Ureter (tissue), 1 donor: ENCODE data around the gene NRG4. TPM values are rescaled to one million over a fixed set of nuclear protein-coding genes. Genes with fewer than 3 reads are reported as not detected.
"Not testable (repeated sequence)": the region's sequence is repeated elsewhere in the genome, so short reads cannot be mapped to it uniquely, and the experiment has no call there.

Experiments
- DNase-seq: peaks from one replicate; pipeline ENCODE4 v3.0.0-alpha.2; 2020; ENCODE audit warnings: low spot score
- total RNA-seq: library from RNA; stranded (reverse); gene quantifications from one replicate; pipeline ENCODE4 v1.2.4, GENCODE V29; 2023
- donor health status: DM: yes; HTN: yes; CAD: no.

NRG4 gene
- total RNA-seq, 1 donor from 2014 or later = 16.3 TPM

DNA sequence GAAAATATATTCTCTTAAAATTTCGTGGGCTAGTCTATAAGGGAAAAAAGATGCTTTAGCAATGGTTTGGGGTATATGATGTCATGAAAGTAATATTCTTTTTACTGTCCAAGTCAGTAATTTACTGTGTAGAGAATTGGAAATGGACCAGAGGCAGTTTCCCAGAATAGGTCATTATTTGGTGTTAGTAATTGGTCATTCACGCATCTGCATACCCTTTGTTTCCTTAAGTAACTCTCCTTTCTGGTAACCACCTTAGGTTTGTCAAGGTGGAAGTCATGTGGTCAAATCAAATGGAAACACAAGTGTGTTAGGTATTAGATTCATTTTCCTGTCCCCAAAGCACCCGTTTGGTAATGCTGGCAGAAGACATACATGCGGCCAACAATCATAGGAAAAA is 84.6 kb downstream of the NRG4 start:
- DNase-seq = no peak

GRCh38 chr15:75926931-75927330 is 85.3 kb downstream of the NRG4 start:
- DNase-seq = no peak

DNA sequence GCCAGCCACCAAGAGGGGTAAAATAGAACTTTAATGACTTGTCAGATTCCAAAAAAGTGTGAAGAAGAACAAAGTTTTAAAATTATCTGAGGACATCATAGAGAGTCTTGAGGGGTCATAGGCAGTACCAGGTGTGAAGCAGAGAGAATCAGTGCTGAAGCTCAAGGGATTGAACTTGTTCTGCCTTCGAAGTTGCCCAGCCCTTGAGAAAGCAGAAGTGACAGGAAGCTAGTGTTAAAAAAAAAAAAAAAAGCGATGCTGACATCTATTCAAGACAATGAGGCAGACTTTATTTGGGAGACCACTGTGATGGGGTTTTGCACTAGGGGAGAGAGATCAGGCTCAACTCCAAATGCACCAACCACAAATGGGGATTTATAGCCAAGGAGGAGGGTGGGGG is 86.8 kb downstream of the NRG4 start:
- DNase-seq = no peak

- no peak for DNase-seq
Measured at GRCh38 chr15:75924576-75924975, 87.6 kb downstream of the NRG4 start.

DNA sequence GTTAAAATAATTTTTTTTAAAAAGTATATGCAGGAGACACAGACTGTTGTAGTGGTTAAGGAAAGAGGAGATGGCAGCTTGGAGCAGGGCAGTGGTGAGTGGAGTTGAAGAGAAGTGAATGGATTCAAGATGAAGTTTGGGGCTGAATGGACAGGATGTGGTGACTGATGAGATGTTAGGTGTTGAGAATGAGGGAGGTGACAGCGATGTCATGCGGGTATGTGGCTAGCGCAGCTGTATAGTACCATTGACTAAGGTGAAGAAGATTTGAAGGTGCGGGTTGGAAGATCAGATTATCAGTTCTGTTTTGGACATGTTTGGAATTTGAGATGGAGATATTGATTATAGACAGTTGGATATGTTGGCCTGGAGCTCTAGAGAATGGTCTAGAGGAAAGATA is 88.5 kb downstream of the NRG4 start:
- no peak for DNase-seq

DNA sequence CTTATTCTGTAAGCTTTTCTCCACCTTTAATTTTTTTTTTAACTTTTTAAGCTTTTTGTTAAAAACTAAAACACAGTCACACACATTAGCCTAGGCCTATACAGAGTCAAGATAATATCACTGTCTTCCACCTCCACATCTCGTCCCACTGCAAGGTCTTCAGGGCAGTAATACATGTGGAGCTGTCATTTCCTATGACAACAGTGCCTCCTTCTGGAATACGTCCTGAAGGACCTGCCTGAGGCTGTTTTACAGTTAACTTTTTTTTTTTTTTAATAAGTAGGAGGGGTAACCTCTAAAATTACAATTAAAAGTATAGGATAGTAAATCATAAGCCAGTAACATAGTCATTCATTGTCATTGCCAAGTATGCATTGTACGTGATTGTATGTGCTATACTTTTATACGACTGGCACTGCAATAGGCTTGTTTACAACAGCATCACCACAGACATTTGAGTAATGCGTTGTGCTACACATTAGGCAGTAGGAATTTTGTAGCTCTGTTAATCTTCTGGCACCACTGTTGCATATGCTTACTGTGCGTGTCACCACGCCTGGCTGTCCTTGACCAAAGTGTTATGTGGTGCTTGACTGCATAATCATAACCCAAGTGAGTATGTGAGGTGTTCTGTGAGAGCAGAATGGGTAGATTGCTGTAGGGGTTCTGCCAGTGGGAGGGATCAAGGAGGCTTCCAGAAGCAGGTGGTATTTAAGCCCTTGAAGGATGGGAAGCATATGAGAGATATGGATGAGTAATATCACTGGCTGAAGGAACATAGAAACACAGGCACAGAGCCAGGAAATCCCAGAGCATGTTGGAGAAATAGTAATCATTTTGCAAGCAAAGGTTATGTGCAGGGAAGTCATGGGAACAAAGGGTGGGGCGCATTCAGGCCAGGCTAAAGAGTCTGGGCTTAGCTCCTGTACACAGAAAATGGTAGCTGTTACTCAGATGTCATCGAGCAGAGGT is 90.2 kb downstream of the NRG4 start:
- DNase-seq = no peak

GRCh38 chr15:75920079-75920478 is 92.1 kb downstream of the NRG4 start:
- no peak for DNase-seq

- DNase-seq = no peak
Measured at GRCh38 chr15:75918135-75918534, 94.1 kb downstream of the NRG4 start.

GRCh38 chr15:75916978-75917377 is 95.2 kb downstream of the NRG4 start:
- DNase-seq = no peak

GRCh38 chr15:75910355-75910754 is 101.9 kb downstream of the NRG4 start:
- not testable (repeated sequence) for DNase-seq

- DNase-seq = no peak
Measured at GRCh38 chr15:75905231-75905630, 107.0 kb downstream of the NRG4 start.

DNA sequence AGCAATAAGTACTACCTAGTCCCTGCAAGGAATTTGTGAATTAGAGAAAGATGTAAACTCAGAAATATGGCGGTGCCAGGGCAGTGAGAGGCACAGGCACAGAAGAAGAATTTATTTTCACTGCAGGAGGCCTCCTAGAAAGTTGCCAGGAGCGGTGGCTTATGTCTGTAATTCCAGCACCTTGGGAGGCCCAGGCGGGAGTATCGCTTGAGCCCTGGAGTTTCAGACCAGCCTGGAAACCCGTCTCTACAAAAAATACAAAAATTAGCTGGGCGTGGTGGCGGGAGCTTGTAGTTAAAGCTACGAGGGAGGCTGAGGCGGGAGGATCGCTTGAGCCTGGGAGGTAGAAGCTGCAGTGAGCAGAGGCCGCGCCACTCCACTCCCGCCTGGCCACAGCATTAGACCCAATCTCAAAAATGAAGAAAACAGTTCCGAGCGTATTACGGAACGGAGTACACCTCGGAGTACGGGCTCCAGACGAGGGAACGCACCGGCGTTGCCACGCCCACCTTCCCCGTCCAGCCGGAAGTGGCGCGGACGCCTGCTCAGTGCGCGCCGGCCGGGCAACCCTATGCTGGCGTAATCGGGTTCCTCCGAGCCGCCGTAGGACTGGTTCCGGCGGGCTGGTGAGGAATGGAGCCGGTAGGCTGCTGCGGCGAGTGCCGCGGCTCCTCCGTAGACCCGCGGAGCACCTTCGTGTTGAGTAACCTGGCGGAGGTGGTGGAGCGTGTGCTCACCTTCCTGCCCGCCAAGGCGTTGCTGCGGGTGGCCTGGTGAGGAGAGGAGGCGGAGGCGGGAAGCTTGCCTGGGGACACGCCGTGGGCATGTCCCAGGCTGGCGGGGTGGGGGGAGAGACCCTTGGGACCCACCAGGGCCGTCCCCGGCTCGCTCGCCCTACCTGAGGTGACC is 108.6 kb downstream of the NRG4 start, which contains the start of gene FBXO22:
FBXO22 (plus strand) TSS at position 548 of the 909 bp plus-strand sequence; CDS start at position 634, 86 bp downstream.
- peak; percentile 93 for DNase-seq

DNA sequence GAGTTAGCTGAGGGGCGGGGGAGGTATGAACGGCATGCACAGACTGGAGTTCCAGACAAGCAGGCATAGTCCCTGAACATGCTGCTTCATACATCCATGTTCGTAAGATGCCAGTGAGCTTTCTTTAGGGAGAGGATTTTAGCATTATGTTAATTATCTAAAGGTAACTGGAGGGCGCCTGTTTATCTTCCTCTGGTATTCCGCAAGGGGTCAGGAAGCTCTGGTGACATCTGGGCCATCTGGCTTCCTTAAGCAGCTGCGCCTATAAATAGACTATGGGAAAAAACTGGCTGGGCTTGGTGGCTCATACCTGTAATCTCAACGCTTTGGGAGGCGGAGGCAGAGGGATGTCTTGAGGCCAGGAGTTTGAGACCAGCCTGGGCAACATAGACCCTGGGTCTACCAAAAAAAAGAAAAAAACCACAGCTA is 110.1 kb downstream of the NRG4 start:
- DNase-seq = no peak

DNA sequence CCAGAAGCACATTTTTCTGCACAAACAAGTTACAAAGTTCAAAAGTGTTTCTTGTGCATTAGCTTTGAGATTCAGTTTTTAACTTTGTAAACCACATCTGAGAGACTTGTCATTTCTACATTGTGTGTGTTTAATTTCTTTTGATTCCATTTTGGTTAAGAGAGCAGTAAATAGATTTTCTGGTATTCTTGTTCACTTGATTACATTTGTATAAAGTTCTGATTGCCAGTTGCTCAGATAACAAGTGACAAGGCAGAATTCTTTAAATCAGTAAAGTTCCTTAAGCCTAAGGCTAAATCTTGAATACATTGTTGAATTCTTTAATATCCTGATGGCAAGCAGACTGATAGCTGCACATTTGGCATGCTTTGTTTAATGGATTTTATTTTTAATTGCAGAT is 111.6 kb downstream of the NRG4 start:
- DNase-seq = no peak

- no peak for DNase-seq
Measured at GRCh38 chr15:75895731-75896130, 116.5 kb downstream of the NRG4 start.

DNA sequence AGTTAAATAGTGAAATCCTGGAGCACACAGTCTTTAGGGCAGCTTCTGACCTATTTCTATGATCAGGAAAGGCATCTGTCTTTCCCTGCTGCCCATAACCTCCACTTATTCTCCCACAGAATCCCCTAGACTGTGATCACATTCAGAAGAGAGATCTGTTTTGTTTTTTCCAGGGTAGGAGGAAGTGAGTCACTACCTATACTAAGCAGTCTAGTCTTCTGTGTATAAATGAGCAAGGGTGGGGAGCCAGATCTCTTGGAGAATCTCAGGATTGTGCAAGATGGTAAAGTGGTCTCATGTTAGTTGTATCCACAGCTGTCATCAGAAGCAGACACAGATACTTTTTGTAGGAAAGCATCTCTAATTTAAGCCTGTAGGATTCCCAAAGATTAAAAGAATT is 120.3 kb downstream of the NRG4 start:
- DNase-seq = no peak

Other genes with a start within 250 kb of the NRG4 start
- gene UBE2Q2, start 169.0 kb downstream of the NRG4 start, total RNA-seq = 29.1 TPM
- 28.2 TPM for gene FBXO22, start 108.5 kb downstream of the NRG4 start, total RNA-seq
- 0.52 TPM for gene TMEM266, start 47.6 kb upstream of the NRG4 start, total RNA-seq